B cell (primary cell): ENCODE results near the gene SUSD3. TPM values are rescaled to one million over a fixed set of nuclear protein-coding genes. Genes with fewer than 3 reads are reported as not detected.

Source experiments
- ATAC-seq: fragments of 200-7000 bp; cut with Tn5 transposase; one replicate; pipeline ENCODE4 v1.10.0; 2021; ENCODE audit warnings: low read depth, mild to moderate bottlenecking, moderate number of reproducible peaks, moderate library complexity
- CTCF ChIA-PET: fragments of 350-600 bp; sonication (Branson Sonifier 250); formaldehyde crosslinking; loops from one replicate; lab custom pipeline; 2021; ENCODE audit warnings: antibody characterized with exemption, inconsistent platforms; lab: Charles Lee
- POLR2A ChIA-PET: fragments of 350-600 bp; sonication (Branson Sonifier 250); formaldehyde crosslinking; loops from one replicate; lab custom pipeline; 2021; ENCODE audit warnings: antibody characterized with exemption; lab: Charles Lee
- DNase-seq: peaks from one replicate; pipeline ENCODE4 v3.0.0; 2013
- H2AFZ ChIP-seq: 2 replicates; pipeline ENCODE4 v1.6.1; 2012; ENCODE audit warnings: mild to moderate bottlenecking, low read depth, low read length; ENCODE audit not compliant: insufficient read depth, poor library complexity, severe bottlenecking
- H3K27ac ChIP-seq, 2 donors: 1 replicate in 1 of 2; 2 replicates in 1 of 2; pipeline ENCODE4 v1.5.1; 2012 to 2013; ENCODE audit warnings: low read length in 2 of 2, mild to moderate bottlenecking in 2 of 2, moderate library complexity in 1 of 2
- H3K27me3 ChIP-seq, 4 experiments: fragments of 200-600 bp in 1 of 4; sonication (generic) in 1 of 4; replicated peaks in 1 of 4; 1 replicate in 2 of 4; 2 replicates in 2 of 4; pipeline versions ENCODE4 v1.6.1 to v1.7.0; 2013 to 2016; ENCODE audit warnings: low read length in 3 of 4, mild to moderate bottlenecking in 2 of 4, mixed read lengths in 1 of 4, moderate library complexity in 1 of 4; ENCODE audit not compliant: insufficient read depth in 4 of 4, control insufficient read depth in 3 of 4; ENCODE audit errors: control extremely low read depth in 1 of 4
- H3K36me3 ChIP-seq, 2 experiments: replicated peaks in 1 of 2; 1 replicate in 1 of 2; 2 replicates in 1 of 2; pipeline versions ENCODE4 v1.6.1 to v1.7.1; 2013; ENCODE audit warnings: low read length in 1 of 2; ENCODE audit not compliant: insufficient read depth in 2 of 2, control insufficient read depth in 1 of 2; ENCODE audit errors: control extremely low read depth in 1 of 2, extremely low read depth in 1 of 2
- H3K4me1 ChIP-seq, 2 donors: fragments of 200-600 bp in 1 of 2; sonication (generic) in 1 of 2; 1 replicate in 1 of 2; 2 replicates in 1 of 2; pipeline versions ENCODE4 v1.5.1 to v1.6.1; 2013 to 2017; ENCODE audit warnings: low read length in 2 of 2; ENCODE audit not compliant: control insufficient read depth in 2 of 2, insufficient read depth in 2 of 2
- H3K4me2 ChIP-seq: replicated peaks from 2 replicates; pipeline ENCODE3; 2012; ENCODE audit warnings: mild to moderate bottlenecking, low read depth, low read length; ENCODE audit not compliant: poor library complexity, severe bottlenecking
- H3K4me3 ChIP-seq, 5 experiments: fragments of 200-600 bp in 1 of 5; sonication (generic) in 1 of 5; 1 replicate in 3 of 5; 2 replicates in 2 of 5; pipeline versions ENCODE4 v1.5.1 to v1.7.0; 2011 to 2016; ENCODE audit warnings: low read length in 4 of 5, mild to moderate bottlenecking in 4 of 5, low read depth in 2 of 5, control low read depth in 1 of 5, moderate library complexity in 1 of 5; ENCODE audit not compliant: insufficient read depth in 1 of 5; ENCODE audit errors: control extremely low read depth in 1 of 5, extremely low read depth in 1 of 5
- H3K79me2 ChIP-seq: fragments of 200-600 bp; sonication (generic); one replicate; pipeline ENCODE4 v1.6.0; 2016; ENCODE audit warnings: low read length; ENCODE audit not compliant: control insufficient read depth, insufficient read depth
- H3K9ac ChIP-seq: fragments of 200-600 bp; sonication (generic); 2 replicates; pipeline ENCODE4 v1.6.1; 2017; ENCODE audit warnings: mild to moderate bottlenecking, low read length, moderate library complexity
- H3K9me3 ChIP-seq, 3 donors: one replicate each; pipeline versions ENCODE4 v1.6.1 to v1.7.1; 2013; ENCODE audit warnings: low read length in 2 of 3; ENCODE audit not compliant: control insufficient read depth in 2 of 3, insufficient read depth in 1 of 3; ENCODE audit errors: control extremely low read depth in 1 of 3
- H4K20me1 ChIP-seq: 2 replicates; pipeline ENCODE4 v1.6.0; 2012; ENCODE audit warnings: mild to moderate bottlenecking, low read length; ENCODE audit not compliant: insufficient read depth, control insufficient read depth, poor library complexity, severe bottlenecking
- H3K27ac Mint-ChIP-seq: one replicate; pipeline ENCODE4 v1.8.0; 2021; ENCODE audit warnings: mixed read lengths
- H3K27me3 Mint-ChIP-seq: one replicate; pipeline ENCODE4 v1.8.0; 2021; ENCODE audit warnings: mixed read lengths
- H3K4me1 Mint-ChIP-seq: one replicate; pipeline ENCODE4 v1.8.0; 2021; ENCODE audit warnings: mixed read lengths
- H3K4me3 Mint-ChIP-seq: one replicate; pipeline ENCODE4 v1.8.0; 2021; ENCODE audit warnings: mixed read lengths
- H3K9me3 Mint-ChIP-seq: one replicate; pipeline ENCODE4 v1.8.0; 2022; ENCODE audit warnings: mixed read lengths; ENCODE audit not compliant: insufficient read depth
- CTCF ChIP-seq: fragments of 200-600 bp; IDR thresholded peaks from one replicate; pipeline ENCODE4 v1.8.0; 2022; ENCODE audit warnings: antibody characterized with exemption, mild to moderate bottlenecking
- EZH2 ChIP-seq: IDR thresholded peaks from 2 replicates; pipeline ENCODE4 v1.6.1; 2012; ENCODE audit warnings: borderline replicate concordance, low read depth, mild to moderate bottlenecking, moderate library complexity, low read length; ENCODE audit not compliant: insufficient read depth, poor library complexity, severe bottlenecking
- WGBS: methylation state at CpG from one replicate; pipeline ENCODE4 v1.1.5; 2013; ENCODE audit warnings: missing lambda C conversion rate; ENCODE audit not compliant: insufficient coverage; 5-methylcytosine and 5-hydroxymethylcytosine counted together
- intact Hi-C: fragments of 100-400 bp; cut with micrococcal nuclease; formaldehyde crosslinking; loops from one replicate; pipeline ENCODE4 v1.10.0; 2022
- polyA plus RNA-seq: library from polyadenylated mRNA; depleted of rRNA; stranded (reverse); fragments of >200 nt; gene quantifications from 2 replicates; pipeline ENCODE4 v1.2.3, GENCODE V29; 2012
- total RNA-seq, 2 donors: library from RNA; stranded (reverse); fragments of 120-200 nt in 1 of 2; gene quantifications; 1 replicate in 1 of 2; 2 replicates in 1 of 2; pipeline versions ENCODE4 v1.2.3 to v1.2.4, GENCODE V29; 2013 to 2022

SUSD3 gene
- total and polyA plus RNA-seq, 2 donors (not counting 1 experiment from before 2014, with no cell fraction given), result 41.0 to 85.0 TPM

GRCh38 chr9:93033531-93033930 is 25.0 kb upstream of the SUSD3 start:
- Histone ChIP-seq H3K27ac (peak overlapping the region in 1 of 2 donors; percentile 5), H3K79me2 (peaks cover 5% of the 10 kb centered on the region), H3K27me3 (no peaks in the 10 kb centered on the region), H3K4me3 (no peak overlapping the region), H3K4me1 (peaks cover 14 to 43% of the 10 kb centered on the region in 2 donors), H2AFZ (no peak overlapping the region), H4K20me1 (peaks cover 5% of the 10 kb centered on the region), H3K9me3 (no peaks in the 10 kb centered on the region), H3K4me2 (peak overlapping the region; percentile 5), H3K9ac (no peak overlapping the region), H3K36me3 (peaks cover 0 to 73% of the 10 kb centered on the region in 2 experiments)
- H3K27ac Mint-ChIP-seq, result peak overlapping the region; percentile 74
- ChIA-PET CTCF (interaction anchor here (1.2 kb wide), 1 partner anchor 23 kb away, joined by 3 read pairs; no protein-coding TSS in a partner anchor), POLR2A (interaction anchor here (0.6 to 0.7 kb wide), 2 partner anchors 19 to 72 kb away, joined by 3 to 4 read pairs; no protein-coding TSS in a partner anchor)
- intact Hi-C loops, result no loop called here
- H3K4me1 Mint-ChIP-seq, result peaks cover 57% of the 10 kb centered on the region
- DNase-seq (no peak), ATAC-seq (no peak)
- H3K27me3 Mint-ChIP-seq, result no peaks in the 10 kb centered on the region
- H3K4me3 Mint-ChIP-seq, result no peak overlapping the region
- H3K9me3 Mint-ChIP-seq, result no peaks in the 10 kb centered on the region
- no peak for TF ChIP-seq CTCF
- TF ChIP-seq EZH2, result no peak
- WGBS, result 27% methylated on average over 4 of the region's 6 CpGs

- Histone ChIP-seq H3K79me2 (no peaks in the 10 kb centered on the region), H2AFZ (no peak overlapping the region), H3K4me2 (no peak overlapping the region), H3K27ac (no peak overlapping the region), H3K9ac (no peak overlapping the region), H3K36me3 (peaks cover 0 to 62% of the 10 kb centered on the region in 2 experiments), H4K20me1 (peaks cover 5% of the 10 kb centered on the region), H3K4me3 (no peak overlapping the region), H3K4me1 (peaks cover 3 to 26% of the 10 kb centered on the region in 2 donors), H3K27me3 (no peaks in the 10 kb centered on the region), H3K9me3 (no peaks in the 10 kb centered on the region)
- ATAC-seq, result no peak
- ChIA-PET POLR2A (no interaction called here), CTCF (no interaction called here)
- WGBS, result 97% methylated on average over 14 of the region's 19 CpGs
- TF ChIP-seq CTCF (no peak), EZH2 (no peak)
- H3K4me1 Mint-ChIP-seq, result peaks cover 54% of the 10 kb centered on the region
- no peak overlapping the region for H3K4me3 Mint-ChIP-seq
- DNase-seq, result no peak
- H3K9me3 Mint-ChIP-seq, result no peaks in the 10 kb centered on the region
- no peaks in the 10 kb centered on the region for H3K27me3 Mint-ChIP-seq
- intact Hi-C loops, result no loop called here
- H3K27ac Mint-ChIP-seq, result no peak overlapping the region
Measured at GRCh38 chr9:93035106-93035660, 23.3 kb upstream of the SUSD3 start.
